Measurements from ENCODE around the gene KANSL1. TPM values are rescaled to one million over a fixed set of nuclear protein-coding genes. Genes with fewer than 3 reads are reported as not detected.
"Not testable (repeated sequence)": the region's sequence is repeated elsewhere in the genome, so short reads cannot be mapped to it uniquely, and the experiment has no call there.

The KANSL1 gene
- polyA plus RNA-seq, 1 of the 3 experiments (the other 2 are of a cell fraction) = 10.0 TPM

GRCh38 chr17:46231359-46231758 lies 38.1 kb upstream of the KANSL1 start:
- H3K79me2 ChIP-seq (ENCODE audit: insufficient read depth); H3K4me3 ChIP-seq (ENCODE audit: low read depth in 2 of 2, low read length in 1 of 2); H3K4me1 ChIP-seq (ENCODE audit: control insufficient read depth in 1 of 2, insufficient read depth in 2 of 2, low read depth in 1 of 2, low read length in 1 of 2); H3F3A ChIP-seq (replicated peaks; ENCODE audit: insufficient read depth); DNase-seq; H3K9ac ChIP-seq; H2AFZ ChIP-seq (ENCODE audit: low read depth); CTCF ChIA-PET; H4K20me1 ChIP-seq (ENCODE audit: insufficient read depth); H3K27ac ChIP-seq (ENCODE audit: low read depth in 2 of 2, low read length in 1 of 2); H3K36me3 ChIP-seq (replicated peaks in 1 of 2; ENCODE audit: control insufficient read depth in 1 of 2, insufficient read depth in 2 of 2, low read length in 1 of 2); H3K4me2 ChIP-seq; H3K27me3 ChIP-seq (ENCODE audit: insufficient read depth); H3K9me3 ChIP-seq; H3K9me2 ChIP-seq; POLR2A ChIA-PET: not testable (repeated sequence)
- WGBS (ENCODE audit: low lambda C conversion rate) = 75% methylated on average over 8 of the region's 8 CpGs

- H3K9me2 ChIP-seq; H3K79me2 ChIP-seq (ENCODE audit: insufficient read depth); H3K4me1 ChIP-seq (ENCODE audit: control insufficient read depth in 1 of 2, insufficient read depth in 2 of 2, low read depth in 1 of 2, low read length in 1 of 2); H3F3A ChIP-seq (replicated peaks; ENCODE audit: insufficient read depth); H3K9me3 ChIP-seq; POLR2A ChIA-PET; CTCF ChIA-PET; H3K27me3 ChIP-seq (ENCODE audit: insufficient read depth); H4K20me1 ChIP-seq (ENCODE audit: insufficient read depth); H3K36me3 ChIP-seq (replicated peaks in 1 of 2; ENCODE audit: control insufficient read depth in 1 of 2, insufficient read depth in 2 of 2, low read length in 1 of 2): not testable (repeated sequence)
- Histone ChIP-seq H3K4me2 (peak overlapping the region; percentile 66; the same call in 1 of the 2 replicates), H3K9ac (peak overlapping the region; percentile 56; the same call in 1 of the 2 replicates), H3K27ac (ENCODE audit: low read depth in 2 of 2, low read length in 1 of 2) (peak overlapping the region in 1 of 2 experiments; percentile 68; a peak in 2 of 4 replicates), H3K4me3 (ENCODE audit: low read depth in 2 of 2, low read length in 1 of 2) (peak overlapping the region; percentile 52 to 60), H2AFZ (ENCODE audit: low read depth) (peak overlapping the region; percentile 87; the same call in 1 of the 2 replicates)
- 2% methylated on average over 17 of the region's 22 CpGs for WGBS (ENCODE audit: low lambda C conversion rate)
- DNase-seq = peak; percentile 92
- peak; percentile 52; the same call in 1 of the 2 replicates for TF ChIP-seq IRF3 (IDR thresholded peaks at IDR 0.05; ENCODE audit: low read depth, low read length)
- 0 out of 2 replicates have a peak, but pooled peaks have one; percentile 39 for TF ChIP-seq TAF1 (IDR thresholded peaks at IDR 0.05; ENCODE audit: borderline replicate concordance, low read depth, low read length)
- peak; percentile 74 for TF ChIP-seq CHD2 (IDR thresholded peaks at IDR 0.05; ENCODE audit: low read length, partially characterized antibody)
- TF ChIP-seq PBX3 (IDR thresholded peaks at IDR 0.05) = peak; percentile 97
These were observed 32.1 kb upstream of the KANSL1 start for GRCh38 chr17:46225274-46225794.

- H3K27me3 ChIP-seq (ENCODE audit: insufficient read depth); CTCF ChIA-PET; H3K36me3 ChIP-seq (replicated peaks in 1 of 2; ENCODE audit: control insufficient read depth in 1 of 2, insufficient read depth in 2 of 2, low read length in 1 of 2); H3F3A ChIP-seq (replicated peaks; ENCODE audit: insufficient read depth); POLR2A ChIA-PET; H3K4me1 ChIP-seq (ENCODE audit: control insufficient read depth in 1 of 2, insufficient read depth in 2 of 2, low read depth in 1 of 2, low read length in 1 of 2); H4K20me1 ChIP-seq (ENCODE audit: insufficient read depth); H3K79me2 ChIP-seq (ENCODE audit: insufficient read depth); H3K9me2 ChIP-seq; H3K9me3 ChIP-seq; H2AFZ ChIP-seq (ENCODE audit: low read depth): not testable (repeated sequence)
- DNase-seq = peak; percentile 65
- peak overlapping the region; percentile 66; the same call in 1 of the 2 replicates for H3K4me2 ChIP-seq
- H3K9ac ChIP-seq = peak overlapping the region; percentile 56; the same call in 1 of the 2 replicates
- peak overlapping the region in 1 of 2 experiments; percentile 28; a peak in 1 of 4 replicates for H3K27ac ChIP-seq (ENCODE audit: low read depth in 2 of 2, low read length in 1 of 2)
- peak overlapping the region; percentile 52 to 60 for H3K4me3 ChIP-seq (ENCODE audit: low read depth in 2 of 2, low read length in 1 of 2)
- WGBS (ENCODE audit: low lambda C conversion rate) = 8% methylated on average over 5 of the region's 54 CpGs
These were observed 31.6 kb upstream of the KANSL1 start for GRCh38 chr17:46224864-46225263.

- H3K9me3 ChIP-seq; H3K4me2 ChIP-seq; H3K4me3 ChIP-seq (ENCODE audit: low read depth in 2 of 2, low read length in 1 of 2); POLR2A ChIA-PET; H3K9ac ChIP-seq; H3K27me3 ChIP-seq (ENCODE audit: insufficient read depth); H3F3A ChIP-seq (replicated peaks; ENCODE audit: insufficient read depth); H3K9me2 ChIP-seq; CTCF ChIA-PET; DNase-seq; H3K4me1 ChIP-seq (ENCODE audit: control insufficient read depth in 1 of 2, insufficient read depth in 2 of 2, low read depth in 1 of 2, low read length in 1 of 2); H4K20me1 ChIP-seq (ENCODE audit: insufficient read depth); H3K27ac ChIP-seq (ENCODE audit: low read depth in 2 of 2, low read length in 1 of 2); H2AFZ ChIP-seq (ENCODE audit: low read depth): not testable (repeated sequence)
- peaks cover 23% of the 10 kb centered on the region for H3K79me2 ChIP-seq (ENCODE audit: insufficient read depth)
- 88% methylated on average over 2 of the region's 2 CpGs for WGBS (ENCODE audit: low lambda C conversion rate)
- peaks cover 0 to 16% of the 10 kb centered on the region in 2 experiments for H3K36me3 ChIP-seq (replicated peaks in 1 of 2; ENCODE audit: control insufficient read depth in 1 of 2, insufficient read depth in 2 of 2, low read length in 1 of 2)
These were observed 29.8 kb upstream of the KANSL1 start for GRCh38 chr17:46223041-46223440.
